GM20000 (cell line): ENCODE measurements around the gene ERBB4.

Experiments
- DNase-seq: peaks from one replicate; pipeline ENCODE4 v3.0.0; 2012; ENCODE audit warnings: low spot score
- CTCF ChIP-seq: IDR thresholded peaks from 2 replicates; pipeline ENCODE4 v1.5.1; 2012; ENCODE audit warnings: mild to moderate bottlenecking, control low read depth; ENCODE audit errors: extremely low read depth, missing control alignments

ERBB4 gene

DNA sequence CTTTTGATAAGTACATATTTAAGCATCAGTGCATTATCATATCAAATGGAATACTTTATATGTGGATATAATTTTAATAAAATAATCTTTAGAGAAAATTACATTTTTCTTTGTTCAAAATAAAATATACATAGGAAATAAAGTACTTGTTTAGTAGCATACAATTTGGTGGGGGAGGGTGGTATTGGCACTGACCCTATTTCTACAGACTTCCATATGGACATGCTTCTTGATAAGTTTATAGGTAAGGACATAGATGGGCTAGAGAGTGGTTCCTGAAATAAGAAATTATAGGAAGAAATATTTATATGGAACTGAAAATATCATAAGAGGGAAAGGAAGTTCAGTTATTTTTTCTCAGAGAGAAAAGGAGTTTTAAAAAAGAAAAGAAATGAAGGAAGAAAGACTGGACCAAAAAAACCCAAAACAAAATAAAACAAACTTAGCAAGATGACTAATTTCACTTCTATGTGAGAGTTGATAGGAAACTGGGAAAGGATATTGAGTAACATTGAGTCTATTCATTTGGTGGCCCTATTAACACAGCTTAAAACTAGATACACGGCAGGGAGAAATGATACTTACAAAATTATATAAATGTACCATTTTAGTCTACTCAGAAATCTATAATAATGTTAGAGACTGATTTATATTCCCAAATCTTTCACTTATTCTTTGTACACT is 505.9 kb downstream of the ERBB4 start:
- no peak for DNase-seq
- no peak for TF ChIP-seq CTCF

- no peak for DNase-seq
- TF ChIP-seq CTCF, result no peak
Observed at GRCh38 chr2:212032032-212032431, 506.6 kb downstream of the ERBB4 start.

- DNase-seq, result no peak
- no peak for TF ChIP-seq CTCF
Observed at GRCh38 chr2:212030709-212031108, 507.9 kb downstream of the ERBB4 start.

- DNase-seq, result no peak
- no peak for TF ChIP-seq CTCF
Observed at GRCh38 chr2:212028798-212029394, 509.7 kb downstream of the ERBB4 start.

DNA sequence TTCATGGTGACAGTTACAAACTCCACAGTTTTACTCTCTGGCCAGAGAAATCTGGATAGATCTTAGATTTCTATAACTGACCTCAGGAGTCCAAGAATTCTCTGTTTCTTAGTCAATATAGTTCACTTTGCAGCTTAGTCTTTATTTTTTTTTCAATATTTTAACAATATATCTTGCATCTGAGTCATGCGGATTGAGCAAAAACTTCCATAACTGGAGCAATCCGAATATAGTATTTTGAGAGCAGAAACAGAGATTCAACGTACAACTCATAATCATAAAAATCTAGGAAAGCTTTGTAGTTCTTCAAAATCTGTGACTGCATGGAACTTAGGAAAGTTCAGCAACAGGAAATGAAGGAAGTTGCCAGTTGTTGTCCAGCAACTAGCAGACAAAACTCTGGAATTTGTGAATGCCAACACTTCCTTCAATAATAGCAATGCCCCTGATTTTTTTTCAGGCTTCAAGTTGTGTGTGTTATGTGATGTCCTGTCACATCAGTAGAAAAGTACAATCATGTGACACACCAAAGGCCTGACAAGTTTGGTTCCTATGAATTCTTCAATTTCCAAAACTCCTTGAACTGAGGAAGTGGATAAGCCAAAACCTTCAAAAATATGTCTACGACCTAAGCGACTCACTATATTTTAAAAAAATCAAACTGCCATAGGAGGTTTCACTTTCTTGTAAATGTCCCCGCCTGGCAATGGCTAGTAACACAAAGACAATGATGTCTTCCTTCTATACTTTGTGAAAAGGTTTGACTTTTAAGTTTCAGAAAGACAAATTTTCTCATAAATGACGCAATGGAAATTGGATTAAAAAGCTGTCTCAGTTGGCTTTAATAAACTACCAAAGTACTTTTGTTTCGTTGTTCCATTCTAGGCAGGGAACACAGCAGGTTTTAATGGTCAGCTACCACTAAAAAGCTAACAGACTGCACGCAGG is 510.6 kb downstream of the ERBB4 start:
- TF ChIP-seq CTCF, result no peak
- DNase-seq, result no peak

GRCh38 chr2:212024040-212024439 is 514.6 kb downstream of the ERBB4 start:
- DNase-seq, result no peak
- TF ChIP-seq CTCF, result no peak

DNA sequence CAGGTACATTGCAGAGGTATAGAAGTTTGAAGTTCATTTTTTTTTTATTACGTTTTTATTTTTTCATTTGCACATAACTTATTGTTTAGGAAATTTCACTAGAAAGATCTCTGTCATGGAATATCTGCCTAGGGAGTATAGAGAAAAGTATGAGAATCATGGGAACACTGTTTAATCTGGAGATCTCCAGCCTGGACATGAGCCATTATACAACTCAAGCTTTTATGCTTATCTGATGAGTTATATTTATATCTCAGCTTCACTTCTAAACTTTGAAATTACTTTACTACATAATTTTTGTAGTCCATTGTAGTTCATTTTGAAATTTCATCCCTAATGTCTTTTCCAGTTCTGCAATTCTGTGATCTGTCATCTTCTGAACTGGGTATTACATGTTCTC is 515.6 kb downstream of the ERBB4 start:
- no peak for DNase-seq
- no peak for TF ChIP-seq CTCF
